Stimulated activated CD4-positive, alpha-beta T cell treated with anti-CD3 and anti-CD28 coated beads, Interleukin-12 subunit alpha, Interleukin-12 subunit beta, amount 100 ng/mL, for 4 hours (primary cell): ENCODE data around the gene CALCOCO1.

ENCODE experiments used
- DNase-seq: peaks from one replicate; pipeline ENCODE4 v3.0.0-alpha.2; 2020

CALCOCO1 gene

GRCh38 chr12:53751336-53752191 is 24.3 kb upstream of the CALCOCO1 start, which contains the start of gene CISTR:
CISTR (minus strand) TSS chr12:53751979.
- DNase-seq, result no peak

- no peak for DNase-seq
These were observed 23.6 kb upstream of the CALCOCO1 start for GRCh38 chr12:53750812-53751335.

DNA sequence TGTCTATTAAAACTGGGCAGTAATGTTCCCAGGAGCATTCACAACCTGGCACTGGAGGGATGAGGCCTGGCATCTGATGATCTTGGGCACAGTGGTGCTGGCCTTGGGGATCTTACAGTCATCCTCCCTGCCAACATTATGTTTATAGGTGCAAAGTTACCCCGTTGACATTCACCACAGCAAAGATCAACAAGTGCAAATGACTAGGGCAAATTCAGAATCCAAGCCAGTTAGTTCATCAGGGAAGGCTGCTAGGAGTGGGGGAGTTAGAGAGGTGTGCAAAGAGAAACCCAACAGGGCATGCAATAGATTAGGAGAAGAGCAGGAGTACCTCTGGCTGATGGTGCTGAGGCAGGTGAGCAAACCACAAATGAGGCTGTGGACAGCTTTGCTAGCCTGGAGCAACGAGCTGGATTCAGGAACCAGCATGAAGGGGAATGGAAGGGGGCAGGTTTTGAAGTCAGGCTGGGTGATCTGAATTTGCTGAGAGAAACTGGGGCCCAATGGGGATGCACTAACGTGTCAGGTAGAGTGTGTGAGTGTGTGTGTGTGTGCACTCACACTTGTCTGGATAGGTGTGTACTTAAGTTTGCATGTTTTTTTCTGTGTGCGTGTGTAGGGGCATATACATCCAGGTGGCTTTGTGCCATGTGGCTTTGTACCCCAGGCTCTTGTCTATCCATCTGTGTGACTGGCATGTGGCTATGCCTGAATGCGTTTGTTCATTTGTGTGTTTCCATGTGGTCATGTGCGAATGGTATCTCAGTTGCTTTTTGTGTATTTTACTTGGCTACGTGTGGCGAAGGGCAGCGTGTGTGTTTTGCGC is 22.9 kb upstream of the CALCOCO1 start:
- DNase-seq, result no peak

DNA sequence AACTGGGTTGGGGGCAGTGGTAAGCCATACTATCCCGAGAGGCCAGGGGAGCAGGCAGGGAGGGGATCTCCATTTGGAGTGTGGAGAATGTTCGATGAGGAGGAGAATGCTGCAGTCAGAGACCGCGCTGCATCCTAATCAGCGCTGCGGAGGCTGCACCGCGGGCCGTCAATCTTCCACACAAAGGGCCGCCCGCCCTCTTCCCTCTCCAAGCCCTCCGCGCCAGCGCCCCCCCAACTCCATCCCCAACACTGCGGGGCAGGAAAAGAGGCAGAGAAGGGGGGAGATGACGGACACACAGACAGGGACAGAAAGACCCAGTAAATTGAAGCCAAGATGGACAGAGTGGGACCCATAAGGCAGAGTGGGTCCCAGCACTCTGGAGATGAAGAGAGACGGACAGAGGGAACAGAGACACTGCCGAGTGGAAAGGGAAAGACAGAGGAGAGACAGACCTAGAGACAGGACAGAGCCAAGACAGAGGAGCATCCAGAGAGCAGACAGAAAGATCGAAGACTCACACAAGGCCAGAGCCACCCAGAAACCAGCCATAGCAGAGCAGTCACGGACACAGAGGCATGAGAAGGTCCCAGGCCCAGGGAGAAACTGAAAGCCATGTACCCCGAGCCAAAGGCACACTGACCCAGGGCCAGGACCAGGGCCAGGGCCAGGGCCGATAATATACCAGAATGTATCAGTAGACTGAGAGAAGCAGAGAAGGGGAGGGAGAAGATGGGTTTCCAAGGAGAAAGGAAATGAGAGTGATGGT is 21.0 kb upstream of the CALCOCO1 start:
- no peak for DNase-seq

DNA sequence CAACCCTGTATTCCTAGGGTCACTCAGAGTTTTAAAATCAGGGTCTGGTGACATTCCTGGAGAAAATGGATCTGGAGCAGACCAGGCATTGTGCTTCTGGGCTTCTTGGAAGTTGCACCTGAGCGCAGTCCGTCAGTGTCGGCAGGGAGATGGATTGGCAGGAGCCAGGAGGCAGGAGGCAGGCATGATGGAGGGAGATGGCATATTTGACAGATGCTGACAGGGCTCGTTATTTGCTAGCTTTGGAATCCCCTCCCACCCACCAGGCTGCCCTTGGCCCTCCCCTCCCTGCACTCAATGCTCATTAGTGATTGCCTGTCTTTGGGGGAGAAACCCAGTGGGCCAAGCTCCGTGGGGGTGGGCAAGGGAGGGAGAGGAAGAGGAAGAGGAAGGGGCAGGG is 19.8 kb upstream of the CALCOCO1 start:
- no peak for DNase-seq

GRCh38 chr12:53746592-53747092 is 19.4 kb upstream of the CALCOCO1 start:
- DNase-seq, result peak; percentile 83

GRCh38 chr12:53744751-53745150 is 17.5 kb upstream of the CALCOCO1 start:
- no peak for DNase-seq

DNA sequence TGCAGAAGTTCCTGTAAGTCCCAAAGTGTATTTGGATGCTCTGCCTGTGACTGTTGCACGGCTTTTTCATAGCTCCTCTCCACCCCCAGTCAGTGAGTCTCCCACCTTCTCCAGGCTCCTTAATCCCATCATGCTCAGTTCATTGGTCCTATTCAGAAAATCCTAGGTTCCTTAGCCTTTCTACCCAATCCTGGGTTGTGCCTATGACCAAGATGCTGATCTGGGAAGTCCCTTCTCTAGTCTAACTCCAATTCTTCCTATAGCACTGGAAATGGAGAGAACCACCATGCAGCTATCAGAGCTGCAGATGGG is 16.8 kb upstream of the CALCOCO1 start:
- no peak for DNase-seq

DNA sequence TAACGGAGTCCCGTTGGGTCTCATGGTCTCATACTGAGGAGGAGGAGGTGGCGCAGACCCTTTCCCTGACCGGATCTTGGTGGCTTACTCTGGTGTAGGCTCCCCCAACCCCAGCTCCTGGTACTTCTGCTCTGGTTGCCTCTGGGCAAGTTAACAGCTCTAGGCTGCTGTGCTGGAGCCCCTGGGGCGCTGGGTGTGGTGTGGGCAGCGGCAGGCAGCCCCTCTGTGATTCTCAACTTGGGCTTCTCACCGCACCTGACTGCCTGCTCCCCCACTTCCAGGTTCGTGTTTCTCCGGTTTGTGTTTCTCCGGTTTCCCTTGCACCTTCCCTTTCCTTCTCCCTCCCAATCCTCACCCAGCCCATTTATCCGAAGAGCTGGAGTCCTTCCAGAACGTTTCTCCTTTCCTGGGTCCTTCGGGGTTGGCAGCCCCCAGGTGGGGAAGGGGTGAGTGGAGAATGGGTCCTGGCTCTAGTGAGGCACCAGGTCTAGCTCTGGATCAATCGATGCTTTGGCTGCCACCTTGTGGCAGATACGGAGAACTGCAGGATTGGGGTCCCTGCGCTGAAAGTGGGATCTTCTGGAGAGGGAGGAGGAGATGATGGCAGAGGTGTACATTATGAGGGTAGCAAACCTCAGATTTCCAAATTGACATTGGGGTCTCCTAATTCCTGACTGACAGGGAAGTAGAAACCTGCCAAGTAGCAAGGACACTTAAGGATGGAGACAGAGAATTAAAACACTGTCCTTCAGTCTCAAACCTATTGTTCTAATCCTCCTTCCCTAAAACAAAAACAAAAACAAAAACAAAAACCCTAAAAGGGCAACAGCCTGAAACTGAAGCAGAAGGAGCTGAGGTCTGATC is 16.2 kb upstream of the CALCOCO1 start:
- DNase-seq, result peak; percentile 48

GRCh38 chr12:53740130-53740491 is 12.9 kb upstream of the CALCOCO1 start:
- DNase-seq, result no peak

DNA sequence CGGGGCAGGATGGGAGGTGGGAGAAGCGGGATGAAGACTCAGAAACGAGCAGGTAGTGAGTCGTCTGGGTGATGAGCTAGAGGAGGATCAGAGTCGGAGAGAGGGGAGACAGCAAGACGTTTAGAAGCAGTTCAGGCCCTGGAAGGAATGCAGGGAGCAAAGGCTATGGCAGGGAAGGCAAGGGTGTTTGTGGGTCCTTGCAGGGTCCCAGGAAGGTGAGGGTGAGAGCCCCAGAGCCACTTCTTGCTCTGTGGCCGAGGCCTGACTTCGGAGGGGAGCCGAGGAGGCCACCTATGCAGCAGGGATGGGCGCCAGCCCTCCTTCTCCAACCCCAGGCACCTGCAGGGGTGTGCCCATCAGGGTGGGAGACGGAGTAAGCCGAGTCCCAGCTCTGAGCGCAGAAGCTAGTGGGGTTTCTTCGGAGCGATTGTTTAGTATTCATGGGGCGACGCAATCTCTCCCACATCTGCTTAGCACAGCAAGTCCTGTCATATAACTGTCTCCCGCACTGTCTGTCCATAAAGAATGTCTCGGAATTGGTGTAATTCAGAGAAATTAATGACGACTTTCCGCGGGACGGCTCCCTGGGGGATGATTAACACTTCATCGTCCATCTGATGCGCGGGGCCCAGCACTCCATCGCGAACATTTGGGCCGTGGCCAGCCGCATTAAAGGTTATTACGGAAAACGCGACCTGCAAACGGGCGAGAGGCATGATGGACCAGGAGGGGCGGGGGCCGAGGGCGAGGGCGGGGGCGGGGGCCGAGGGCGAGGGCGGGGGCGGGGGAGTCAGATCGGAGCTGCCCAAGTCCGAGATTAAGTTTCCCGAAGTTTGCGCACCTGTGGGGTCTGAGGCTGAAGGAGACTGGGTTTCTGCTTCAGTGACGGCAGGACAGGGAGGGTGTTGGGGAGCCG is 12.2 kb upstream of the CALCOCO1 start:
- no peak for DNase-seq

- peak; percentile 43 for DNase-seq
These were observed 11.4 kb upstream of the CALCOCO1 start for GRCh38 chr12:53738406-53739213.

DNA sequence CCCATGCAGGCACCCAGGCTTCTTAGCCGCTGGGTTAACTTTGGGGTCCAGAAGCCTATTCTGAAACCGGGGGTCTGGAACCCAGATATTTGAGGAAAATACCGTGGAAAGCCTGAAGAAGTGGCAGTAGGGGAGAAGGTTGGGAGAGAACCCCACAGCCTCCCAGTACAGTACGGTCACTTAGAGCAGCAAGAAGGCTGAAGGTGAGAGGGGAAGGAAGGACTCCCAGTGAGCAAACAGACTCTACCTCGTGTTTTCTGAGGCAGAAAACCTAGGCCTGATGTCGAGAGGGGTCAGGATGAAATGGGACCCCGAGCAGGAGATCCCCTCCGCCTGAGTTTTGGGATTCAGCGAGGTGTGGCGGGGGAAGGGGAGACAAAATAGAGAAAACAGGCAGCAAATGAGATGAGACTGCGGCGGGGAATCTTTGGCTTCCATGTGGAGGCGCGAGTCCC is 10.7 kb upstream of the CALCOCO1 start:
- no peak for DNase-seq

GRCh38 chr12:53737093-53737808 is 10.0 kb upstream of the CALCOCO1 start:
- DNase-seq, result no peak

DNA sequence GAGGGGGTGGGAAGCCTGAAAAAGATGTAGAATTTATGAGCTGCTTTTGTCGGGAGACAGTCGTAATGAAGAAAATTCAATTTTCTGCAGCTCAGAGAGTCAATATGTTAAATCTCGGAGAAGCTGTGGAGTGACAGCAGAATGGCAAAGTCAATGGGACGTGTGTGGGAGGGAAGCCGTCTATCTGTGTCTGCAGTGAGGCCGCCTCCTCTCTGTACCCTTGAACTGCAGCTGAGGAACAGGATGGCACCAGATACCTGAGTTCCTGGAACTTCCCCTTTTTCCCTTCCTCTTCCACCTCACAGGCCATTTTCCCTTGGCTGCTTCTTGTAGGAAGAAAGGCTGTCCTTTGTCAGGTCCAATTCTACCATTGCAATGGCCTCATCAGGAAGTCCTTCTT is 9.3 kb upstream of the CALCOCO1 start:
- no peak for DNase-seq

DNA sequence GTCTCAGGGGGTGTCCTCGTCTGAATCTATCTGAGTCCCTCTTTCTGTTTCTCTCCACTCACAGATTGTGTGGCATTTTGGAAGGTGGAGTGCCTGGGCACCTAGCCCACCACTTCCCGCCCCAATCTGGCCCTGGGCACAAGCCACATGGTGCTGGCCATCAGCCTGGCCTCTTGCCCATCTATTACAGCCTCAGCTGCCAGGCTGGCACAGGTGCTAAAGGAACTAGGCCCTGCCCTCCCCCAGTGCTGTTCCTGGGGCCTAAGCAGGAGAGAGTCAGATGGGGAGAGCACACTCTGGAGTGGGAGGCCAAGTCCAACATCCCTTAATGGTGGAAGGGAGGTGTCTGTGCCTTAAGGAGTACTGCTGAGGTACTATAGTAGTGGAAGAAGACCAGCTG is 8.3 kb upstream of the CALCOCO1 start:
- no peak for DNase-seq

DNA sequence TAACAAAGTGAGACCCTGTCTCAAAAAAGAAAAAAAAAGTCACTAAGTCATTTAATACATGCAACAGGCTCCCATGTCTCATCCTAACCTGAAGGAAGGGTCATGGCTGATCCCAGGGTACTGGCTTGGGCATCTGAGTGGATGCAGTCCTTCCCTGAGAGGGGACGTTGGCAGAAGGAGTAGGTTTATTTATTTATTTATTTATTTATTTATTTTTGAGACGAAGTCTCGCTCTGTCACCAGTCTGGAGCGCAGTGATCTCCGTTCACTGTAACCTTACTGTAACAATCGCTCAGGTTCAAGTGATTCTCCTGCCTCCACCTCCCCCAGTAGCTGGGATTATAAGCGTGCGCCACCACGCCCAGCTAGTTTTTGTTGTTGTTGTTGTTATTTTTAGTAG is 7.2 kb upstream of the CALCOCO1 start:
- DNase-seq, result no peak

DNA sequence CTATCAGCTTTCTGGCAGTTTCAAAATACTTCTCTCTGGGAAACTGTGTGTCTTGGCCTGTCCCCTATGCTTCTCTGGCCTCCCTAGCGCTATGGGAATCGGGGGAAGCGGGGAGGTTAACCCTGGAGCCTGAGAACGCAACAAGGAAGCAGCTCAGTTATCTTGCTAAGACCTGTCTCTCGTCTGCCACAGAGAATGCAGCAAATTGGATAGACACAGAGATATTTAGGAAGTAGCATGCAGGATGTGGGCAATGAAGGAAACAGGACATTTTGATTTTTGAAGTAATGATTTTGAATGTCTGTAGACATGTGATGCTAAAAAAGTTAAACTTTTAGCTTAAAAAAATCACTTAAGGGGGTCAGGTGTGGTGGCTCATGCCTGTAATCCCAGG is 6.6 kb upstream of the CALCOCO1 start:
- no peak for DNase-seq
